GM21619 (cell line): ENCODE results near the gene DCAKD.

Experiments used
- ATAC-seq: cut with Tn5 transposase; IDR thresholded peaks from one replicate; pipeline ENCODE4 v1.9.1; 2021; ENCODE audit not compliant: unreplicated experiment

The DCAKD gene

DNA sequence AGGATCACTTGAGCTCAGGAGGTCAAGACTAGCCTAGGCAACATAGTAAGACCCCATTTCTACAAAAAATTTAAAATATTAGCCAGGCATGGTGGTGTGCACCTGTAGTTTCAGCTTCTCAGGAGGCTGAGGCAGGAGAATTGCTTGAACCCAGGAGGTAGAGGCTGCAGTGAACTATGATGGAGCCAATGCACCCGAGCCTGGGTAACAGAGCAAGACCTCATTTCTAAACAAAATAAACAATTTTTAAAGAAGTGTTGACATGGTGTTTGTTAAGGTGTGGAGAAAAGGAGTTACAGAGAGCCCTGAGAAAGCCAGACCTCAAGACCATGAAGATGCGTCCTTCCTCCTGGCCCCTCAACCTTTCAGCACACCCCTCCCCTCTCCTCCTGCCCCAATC is 45.7 kb downstream of the DCAKD start:
- no peak for ATAC-seq

DNA sequence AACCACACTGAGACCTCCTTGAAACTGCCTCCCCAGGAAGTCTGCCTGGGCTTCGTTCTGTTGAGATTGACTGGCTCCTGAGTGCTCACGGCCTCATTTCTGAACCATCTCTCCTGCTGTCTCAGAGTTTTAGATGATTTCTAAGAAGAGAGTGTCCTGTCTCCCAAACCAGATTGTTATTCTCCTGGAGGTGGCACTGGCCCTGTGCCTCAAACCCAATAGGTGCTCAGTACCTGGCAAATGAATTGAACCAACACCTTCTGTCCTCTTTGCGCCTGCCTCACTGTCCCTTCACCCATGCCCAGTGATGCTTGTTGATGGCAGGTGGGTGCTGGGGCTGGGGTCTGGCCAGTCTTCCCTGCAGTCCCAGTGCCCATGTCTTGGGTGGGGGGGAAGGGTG is 47.0 kb downstream of the DCAKD start:
- no peak for ATAC-seq

DNA sequence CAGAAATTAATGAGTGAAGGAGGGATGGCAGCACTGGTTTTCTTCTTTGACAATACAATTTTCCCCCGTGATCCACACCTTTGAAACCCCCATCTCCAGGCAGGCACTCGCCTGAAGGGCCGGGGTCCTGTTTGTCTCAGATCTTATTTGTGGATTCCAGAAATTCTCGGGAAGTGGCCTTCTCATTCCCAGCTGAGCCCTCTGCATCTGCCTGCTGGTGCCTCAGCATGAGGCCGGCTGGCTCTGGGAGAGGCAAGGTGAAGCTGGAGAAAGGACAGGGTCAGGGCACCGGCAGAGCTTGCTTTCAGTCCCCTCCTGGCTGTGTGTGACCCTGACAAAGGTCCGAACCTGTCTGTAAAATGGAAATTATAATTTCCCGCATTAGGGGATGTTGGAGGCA is 47.6 kb downstream of the DCAKD start:
- no peak for ATAC-seq

DNA sequence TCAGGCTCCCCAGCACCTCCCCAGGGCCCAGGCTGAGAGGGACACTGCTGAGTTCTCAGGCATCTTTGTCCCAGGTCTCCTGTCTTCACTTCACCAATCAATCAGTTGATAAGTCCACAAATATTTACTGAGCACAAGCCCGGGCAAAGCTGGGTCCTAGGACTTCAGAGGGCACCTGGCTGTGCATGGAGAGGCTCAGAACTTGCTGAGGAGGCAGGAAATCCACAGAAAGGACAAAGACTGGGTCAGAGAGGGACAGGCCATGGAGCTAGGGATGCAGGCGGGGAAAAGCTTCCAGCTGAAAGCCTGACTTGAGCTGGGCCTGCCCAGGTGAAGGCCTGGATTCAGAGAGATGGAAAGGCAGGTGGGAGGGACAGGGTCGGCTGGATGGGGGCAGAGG is 50.1 kb downstream of the DCAKD start:
- no peak for ATAC-seq

DNA sequence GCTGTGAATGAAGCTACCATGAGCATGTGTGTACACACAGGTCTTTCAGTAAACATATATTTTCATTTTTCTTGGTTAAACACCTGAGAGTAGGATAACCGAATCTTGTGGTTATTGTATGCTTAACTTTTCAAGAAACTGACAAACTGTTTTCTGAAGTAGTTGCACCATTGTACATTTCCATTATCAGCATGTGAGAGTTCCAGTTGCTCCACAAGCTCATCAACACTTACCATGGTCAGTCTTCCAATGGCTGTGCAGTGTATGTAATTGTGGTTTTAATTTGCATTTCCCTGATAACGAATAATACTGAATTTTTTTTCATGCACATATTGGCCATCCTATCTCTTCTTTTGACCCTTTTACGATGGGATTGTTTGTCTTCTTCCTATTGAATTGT is 52.0 kb downstream of the DCAKD start:
- no peak for ATAC-seq

DNA sequence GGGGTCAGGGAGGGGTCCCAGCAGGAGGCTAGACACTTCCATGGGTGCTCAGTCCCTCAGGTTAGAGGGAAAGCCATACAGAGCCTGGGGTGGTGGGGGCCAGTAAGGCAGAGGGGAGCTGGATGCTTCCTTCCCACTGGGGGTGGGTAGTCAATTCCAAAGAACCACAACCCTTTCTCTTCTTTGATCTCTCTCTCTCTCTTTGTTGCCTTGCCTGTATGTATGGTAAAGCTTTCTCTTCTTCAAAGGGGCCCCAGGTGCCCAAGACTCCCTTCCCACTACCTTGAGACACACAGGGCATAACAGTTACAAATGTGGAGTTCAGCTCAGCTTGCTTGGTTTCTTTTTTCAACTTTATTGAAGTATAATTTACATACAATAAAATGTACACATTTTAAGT is 52.8 kb downstream of the DCAKD start:
- no peak for ATAC-seq

DNA sequence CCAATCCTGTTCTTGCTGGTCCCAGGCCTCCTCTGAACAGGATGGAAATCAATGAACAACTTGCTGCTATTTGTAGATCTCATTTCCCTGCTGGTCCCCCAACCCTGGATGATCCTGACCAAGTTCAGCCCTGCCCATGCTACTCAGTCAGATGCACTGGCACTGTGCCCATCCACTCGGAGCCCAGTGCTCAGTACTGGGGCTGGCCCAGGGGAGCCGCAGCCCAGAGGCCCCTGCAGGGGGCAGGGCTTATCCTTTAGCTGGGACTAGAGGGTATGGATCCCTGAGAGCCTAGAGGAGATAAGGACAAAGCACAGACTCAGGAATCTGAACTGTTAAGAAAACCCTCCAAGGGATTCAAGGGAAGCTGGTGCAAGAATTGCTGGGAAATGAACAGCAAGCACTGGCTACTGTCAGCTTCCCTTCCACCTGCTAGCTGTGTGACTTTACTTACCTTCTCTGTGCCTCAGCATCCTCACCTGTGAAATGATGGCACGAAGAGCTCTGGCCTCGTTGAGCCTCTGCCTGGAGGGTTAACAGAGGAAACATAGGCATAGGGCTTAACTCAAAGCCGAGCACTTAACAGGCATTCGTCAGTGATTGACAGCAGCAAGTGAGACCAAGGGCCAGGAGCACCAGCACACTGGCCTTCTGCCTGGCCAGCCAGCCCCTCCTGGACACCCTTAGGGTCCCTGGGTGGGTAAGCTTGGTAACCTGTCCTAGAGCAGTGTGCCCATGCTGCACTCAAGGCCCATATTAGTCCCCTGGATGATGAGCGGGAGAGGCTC is 53.5 kb downstream of the DCAKD start:
- no peak for ATAC-seq

DNA sequence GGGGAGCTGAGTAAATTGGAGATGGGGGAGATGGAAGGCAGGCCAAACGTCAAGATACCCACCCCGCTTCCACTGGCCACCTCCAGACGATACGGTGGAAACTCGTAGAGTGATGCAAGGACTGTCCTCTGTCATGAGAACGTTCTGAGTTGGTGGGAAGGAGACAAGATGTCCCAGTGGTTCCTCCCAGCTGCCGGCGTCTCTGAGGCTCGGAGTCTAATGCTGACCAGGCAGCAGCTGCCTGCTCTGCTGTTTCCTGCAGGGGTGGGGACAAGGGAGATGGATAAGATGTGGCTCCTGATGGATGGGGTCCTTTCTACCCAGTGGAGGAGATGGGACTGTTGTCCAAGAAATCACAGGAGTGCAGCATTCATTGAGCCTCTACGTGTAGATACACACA is 55.1 kb downstream of the DCAKD start:
- no peak for ATAC-seq

DNA sequence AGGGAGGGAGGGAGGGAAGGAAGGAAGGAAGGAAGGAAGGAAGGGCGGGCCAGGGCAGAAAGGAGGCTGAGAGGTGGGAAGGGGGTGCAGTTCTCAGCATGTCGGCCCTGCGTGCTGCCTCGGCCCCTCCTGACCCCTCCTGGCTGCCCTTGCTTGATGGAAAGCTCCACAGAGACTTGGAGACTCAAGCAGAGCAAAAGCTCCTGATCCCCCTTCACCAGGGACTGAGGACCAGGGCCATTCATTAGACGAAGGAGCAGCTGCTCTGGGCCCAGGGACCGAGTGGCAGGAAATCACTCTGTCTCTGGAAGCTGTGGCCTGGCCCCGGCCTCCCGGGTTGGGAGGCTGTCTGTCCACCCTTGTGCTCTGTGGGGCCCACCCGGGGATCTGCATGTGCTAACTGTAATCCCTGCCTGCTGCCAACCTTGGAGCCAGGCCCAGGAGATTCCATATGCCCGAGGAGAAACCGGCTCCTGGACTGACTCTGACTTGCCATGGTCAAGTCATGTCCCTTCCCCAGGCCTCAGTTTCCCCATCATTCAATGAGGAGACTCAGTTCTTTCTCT is 55.9 kb downstream of the DCAKD start:
- ATAC-seq, result no peak

DNA sequence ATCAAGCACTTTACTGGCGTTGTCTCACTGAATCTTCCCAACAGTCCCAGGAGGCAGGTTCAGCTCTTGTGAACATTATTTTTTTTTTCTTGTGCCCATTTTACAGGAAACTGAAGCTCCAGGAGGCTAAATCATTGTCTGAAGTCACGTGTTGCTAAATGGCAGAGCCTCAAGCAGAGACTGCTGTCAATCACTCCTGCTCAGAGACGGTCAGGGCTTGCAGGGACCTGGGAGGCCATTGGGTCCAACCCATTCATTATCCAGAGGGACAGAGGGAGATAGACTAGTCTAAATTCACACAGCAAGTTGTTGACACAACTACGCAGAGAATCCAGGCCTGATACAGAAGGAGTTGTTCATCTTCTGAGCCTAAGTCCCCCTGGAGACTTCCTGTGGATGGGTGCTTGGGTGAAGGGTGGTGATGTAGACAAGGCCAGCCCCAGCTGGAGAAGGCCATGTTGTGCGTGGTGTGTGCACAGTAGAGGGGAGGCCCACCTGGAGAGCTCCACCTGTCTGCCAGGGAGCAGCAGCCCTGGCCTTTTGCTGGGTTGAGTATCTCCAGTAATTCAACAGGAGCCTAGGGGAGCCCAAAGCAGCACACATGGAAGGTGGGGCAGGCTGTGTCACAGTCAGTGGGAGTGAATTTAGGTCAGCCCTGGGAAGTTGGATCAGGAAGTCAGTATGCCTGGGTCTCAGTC is 59.0 kb downstream of the DCAKD start:
- ATAC-seq, result no peak

DNA sequence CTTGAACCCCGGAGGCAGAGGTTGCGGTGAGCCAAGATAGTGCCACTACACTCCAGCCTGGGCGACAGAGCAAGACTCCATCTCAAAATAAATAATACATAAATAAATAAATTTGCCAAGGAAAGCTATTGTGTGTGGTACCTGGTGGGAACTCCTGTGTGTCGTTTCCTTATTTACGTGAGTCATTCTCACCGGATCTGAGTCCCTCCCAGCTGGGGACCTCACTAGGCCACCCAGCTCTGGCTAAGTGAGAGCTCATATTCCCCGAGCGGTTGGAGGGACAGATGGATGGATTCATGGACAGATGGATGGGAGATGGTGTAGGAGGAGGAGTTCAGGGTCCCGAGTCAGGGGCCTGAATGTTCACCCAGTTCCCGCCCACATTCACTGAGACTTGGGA is 60.4 kb downstream of the DCAKD start:
- no peak for ATAC-seq

DNA sequence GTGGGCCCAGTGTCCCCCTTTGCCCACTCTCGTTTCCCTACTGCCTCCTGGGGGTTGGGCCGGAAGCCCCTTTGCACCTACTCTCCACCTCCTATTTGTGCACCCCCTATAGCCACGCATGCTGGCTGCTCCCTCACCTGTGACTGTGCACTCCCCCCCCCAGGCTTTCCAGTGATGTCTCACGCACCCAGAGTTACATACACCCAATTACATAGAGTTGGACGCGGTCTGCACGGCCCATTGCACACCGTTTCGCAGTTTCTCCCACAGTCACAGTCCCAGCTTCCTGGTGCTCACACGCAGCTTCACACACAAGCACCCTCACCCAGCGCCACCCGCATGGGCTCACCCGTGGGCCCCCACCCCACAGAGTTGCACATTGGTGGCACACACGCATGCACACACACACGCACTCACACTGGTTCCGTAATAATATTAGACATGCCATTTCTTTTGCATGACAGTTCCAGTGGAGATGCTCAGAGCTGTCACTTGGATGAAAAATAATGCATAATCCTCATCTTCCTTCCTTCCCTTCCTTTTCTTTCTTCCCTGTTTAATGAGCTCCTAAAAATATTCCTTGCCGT is 61.8 kb downstream of the DCAKD start:
- ATAC-seq, result no peak

DNA sequence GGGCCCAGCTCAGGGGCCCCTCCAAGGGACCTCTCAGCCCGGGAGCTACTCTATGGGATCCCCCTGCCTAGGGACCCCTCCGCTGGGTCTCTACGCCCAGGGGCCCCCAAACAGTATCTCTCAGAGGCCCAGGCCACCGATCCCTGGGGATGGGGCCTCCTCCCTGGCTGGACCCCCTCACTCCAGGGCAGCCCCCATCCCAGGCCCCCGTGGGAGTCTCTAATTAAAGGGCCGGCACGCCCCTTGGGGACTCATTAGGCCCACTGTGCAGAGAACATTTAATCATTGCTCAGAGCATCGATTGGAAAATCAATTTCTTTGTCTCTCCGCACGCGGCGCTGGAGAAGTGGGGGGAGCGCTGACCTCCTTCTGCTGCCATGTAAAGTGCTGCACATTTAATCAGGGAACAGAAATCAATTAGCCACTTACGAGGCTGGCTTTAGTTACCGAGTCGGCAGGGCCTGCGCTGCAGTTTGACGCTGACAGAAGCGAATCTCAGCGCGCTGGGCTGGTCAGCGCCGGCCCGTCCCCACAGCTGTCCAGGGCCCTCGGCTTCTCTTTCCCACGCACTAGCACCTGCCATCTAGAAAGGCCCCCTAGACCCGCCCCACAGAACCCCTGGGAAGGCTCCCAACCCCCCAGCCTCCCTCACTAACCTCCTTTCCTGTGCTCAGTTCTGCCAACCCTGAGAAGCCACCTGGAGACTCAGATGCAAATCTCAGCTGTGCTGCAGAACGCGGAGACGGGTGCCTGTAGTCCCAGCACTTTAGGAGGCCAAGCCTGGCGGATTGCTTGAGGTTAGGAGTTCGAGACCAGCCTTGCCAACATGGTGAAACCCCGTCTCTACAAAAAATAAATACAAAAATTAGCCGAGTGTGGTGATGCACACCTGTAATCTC is 63.1 kb downstream of the DCAKD start:
- no peak for ATAC-seq

DNA sequence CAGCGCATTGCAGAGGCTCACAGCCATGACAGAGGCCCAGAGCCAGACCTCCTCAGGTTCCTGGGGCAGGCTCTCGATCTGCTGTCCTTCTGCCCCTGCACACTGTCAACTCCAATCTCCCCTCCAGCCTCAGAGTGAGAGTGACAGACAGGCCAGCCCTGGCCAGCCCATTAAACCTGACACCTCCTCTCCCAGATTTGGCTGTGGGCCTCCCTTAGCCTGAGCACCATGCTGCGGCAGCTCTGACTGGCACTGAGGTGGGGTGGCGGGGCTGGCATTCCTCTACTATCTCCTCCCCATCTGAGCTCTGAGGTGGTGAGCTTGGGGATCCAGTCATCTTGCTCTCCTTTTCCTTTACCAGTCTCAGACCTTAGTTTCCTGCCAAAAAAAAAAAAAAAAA is 67.9 kb downstream of the DCAKD start:
- no peak for ATAC-seq

DNA sequence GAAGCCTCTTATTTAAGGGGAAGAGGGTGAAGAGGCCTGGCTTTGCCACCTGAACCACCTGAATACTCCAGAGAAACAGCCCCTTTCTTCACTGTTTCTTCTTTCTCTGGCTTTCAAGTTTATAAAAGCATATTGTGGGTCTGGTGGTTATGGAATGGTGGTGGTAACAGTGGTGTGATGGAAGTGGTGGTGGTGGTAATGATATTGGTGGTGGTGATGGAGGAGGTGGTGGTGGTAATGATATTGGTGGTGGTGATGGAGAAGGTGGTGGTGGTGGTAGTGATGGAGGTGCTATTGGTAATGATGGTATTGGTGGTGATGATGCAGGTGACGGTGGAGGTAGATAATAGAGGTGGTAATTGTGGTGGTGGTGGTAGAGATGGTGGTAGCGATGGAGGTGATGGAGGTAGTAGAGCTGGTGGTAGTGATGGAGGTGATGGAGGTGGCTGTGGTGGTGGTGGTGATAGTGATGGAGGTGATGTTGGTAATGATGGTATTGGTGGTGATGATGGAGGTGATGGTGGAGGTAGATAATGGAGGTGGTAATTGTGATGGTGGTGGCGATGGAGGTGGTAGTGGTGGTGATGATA is 69.2 kb downstream of the DCAKD start:
- no peak for ATAC-seq

DNA sequence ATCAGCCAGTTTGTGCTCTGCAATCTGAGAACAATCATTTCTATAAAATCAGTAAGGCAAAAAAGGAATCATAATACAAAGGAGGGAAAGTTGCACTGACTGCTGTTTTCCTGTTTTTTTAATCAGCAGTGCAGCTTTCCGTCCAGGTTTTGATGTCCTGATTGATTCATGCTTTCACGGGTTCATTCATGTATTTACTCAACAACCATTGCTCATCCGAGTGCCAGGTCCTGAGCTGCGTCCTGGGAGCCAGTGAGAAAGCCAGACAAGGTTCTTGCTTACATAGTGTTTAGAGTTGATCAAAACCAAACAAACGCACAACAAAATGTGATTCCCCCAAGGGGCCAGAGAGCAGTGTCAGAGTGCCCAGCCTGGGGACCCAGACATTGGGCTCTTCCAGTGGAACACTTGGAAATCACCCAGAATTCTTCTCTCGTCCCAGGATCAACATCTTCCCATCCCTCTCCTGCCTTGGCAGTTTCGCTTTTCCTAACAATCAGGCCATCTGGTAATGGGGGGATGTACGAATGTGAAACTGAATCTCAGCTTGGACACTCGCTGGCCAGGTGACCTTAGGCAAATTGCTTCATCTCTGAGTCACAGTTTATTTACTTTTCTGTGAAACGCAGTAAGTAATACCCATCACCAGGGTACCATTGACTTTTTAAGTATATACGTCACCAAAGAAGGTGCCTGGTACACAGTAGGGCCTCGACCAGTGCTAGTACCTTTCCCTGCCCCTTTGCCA is 70.0 kb downstream of the DCAKD start:
- ATAC-seq, result no peak

DNA sequence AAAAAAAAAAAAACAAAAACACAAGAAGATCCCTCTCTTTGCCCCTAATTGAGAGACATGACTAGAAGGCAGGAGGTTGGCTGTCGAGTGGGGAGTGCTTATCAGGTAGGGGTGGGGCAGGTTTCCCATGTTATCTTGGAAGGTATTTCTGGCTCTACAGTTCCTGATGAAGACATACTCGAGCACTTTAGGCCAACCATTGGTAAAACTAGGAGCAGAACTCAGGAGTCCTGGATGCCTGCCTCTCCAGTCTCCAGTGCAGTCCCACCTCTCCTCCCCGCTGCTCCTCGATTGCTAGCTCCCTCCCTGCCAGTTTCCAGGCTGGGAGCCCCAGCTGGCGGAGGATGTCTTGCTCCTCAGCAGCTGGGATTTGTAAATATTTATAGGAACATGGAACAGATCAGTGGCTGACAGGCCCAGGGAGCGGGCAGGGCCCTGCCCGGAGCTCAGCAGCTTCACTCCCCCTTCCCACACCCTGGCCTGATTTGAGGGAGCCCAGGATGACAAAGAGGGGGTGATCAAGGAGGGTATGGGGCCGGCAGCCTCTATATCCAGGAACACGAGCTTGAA is 71.9 kb downstream of the DCAKD start:
- no peak for ATAC-seq

DNA sequence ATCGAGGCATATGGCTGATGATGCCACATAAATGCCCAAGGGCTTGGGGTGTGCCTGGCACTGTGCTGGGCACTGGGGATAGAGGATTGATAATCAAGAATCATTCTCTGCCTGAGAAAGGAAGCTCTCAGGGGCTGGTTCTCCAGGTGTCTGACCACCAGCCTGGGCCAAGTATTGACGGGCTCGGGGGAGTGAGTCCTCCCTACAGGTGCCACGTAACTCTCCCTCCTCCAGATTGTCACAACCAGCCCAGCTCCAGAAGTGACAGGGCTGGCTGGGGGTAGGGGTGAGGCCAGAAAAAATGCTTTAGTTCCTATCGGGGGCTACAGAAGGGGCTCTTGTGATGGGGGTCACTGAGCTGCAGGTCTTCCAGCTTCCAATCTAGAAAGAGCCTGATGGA is 72.6 kb downstream of the DCAKD start:
- ATAC-seq, result no peak

DNA sequence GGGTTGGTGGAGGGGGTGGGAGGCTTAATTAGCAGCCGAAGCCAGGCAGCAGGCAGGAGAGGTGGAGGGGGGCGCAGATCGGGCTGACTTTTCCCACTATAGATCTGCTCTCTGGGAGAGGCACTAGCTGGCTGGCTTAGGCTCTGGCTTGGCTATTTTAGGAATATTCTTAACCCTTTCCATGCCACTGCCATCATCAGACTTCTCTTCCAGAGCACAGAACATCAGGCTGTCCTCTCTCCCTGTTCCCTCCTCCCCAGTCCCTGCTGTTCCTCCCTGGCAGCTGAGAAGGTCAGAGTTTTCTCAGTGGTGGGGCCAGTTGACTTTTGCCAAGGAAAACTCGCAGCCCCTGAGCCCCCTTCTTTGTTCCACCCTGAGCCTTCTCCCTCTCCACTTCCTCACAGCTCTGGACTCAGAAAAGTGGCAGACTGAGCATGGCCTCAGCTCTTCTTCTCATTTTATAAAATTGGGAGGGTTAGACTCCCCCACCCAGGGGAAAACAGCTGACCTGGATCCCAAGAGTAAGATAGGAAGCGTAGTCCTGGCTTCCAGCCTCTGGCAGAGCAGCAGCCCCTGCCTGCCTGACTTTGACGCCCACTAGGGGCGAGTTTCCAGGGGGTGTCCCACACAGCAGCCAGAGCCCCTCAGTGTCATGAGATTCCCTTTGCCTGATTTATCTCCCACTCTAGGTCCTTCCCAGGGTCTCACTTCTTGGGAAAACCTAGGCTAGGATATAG is 73.5 kb downstream of the DCAKD start:
- no peak for ATAC-seq
